Thoracic aorta (tissue), 2 donors: ENCODE measurements around the gene MYLK. TPM values are rescaled to one million over a fixed set of nuclear protein-coding genes. Genes with fewer than 3 reads are reported as not detected.

ENCODE experiments used
- ATAC-seq: fragments of 150-250 bp; one replicate; pipeline ENCODE4 v1.8.0; 2017; ENCODE audit warnings: low read depth; ENCODE audit not compliant: insufficient number of reproducible peaks, low FRiP score
- DNase-seq: peaks from one replicate; pipeline ENCODE4 v3.0.0-alpha.2; 2020; ENCODE audit warnings: low spot score
- H3K27ac ChIP-seq, 2 donors: fragments of 200-600 bp; sonication (generic); 1 replicate in 1 of 2; 2 replicates in 1 of 2; pipeline ENCODE4 v1.5.1; 2016; ENCODE audit warnings: mild to moderate bottlenecking in 2 of 2, moderate library complexity in 2 of 2
- H3K27me3 ChIP-seq: fragments of 200-600 bp; sonication (generic); replicated peaks from 2 replicates; pipeline ENCODE4 v1.6.0; 2016; ENCODE audit warnings: mild to moderate bottlenecking; ENCODE audit not compliant: insufficient read depth
- H3K36me3 ChIP-seq: fragments of 200-600 bp; sonication (generic); one replicate; pipeline ENCODE4 v1.5.1; 2016
- H3K4me1 ChIP-seq, 2 donors: fragments of 200-600 bp; sonication (generic); 1 replicate in 1 of 2; 2 replicates in 1 of 2; pipeline versions ENCODE4 v1.5.1 to v1.6.0; 2016; ENCODE audit warnings: low read depth in 2 of 2, mild to moderate bottlenecking in 1 of 2; ENCODE audit not compliant: control insufficient read depth in 1 of 2
- H3K4me3 ChIP-seq: fragments of 200-600 bp; sonication (generic); 2 replicates; pipeline ENCODE4 v1.5.1; 2016; ENCODE audit warnings: mild to moderate bottlenecking
- H3K9me3 ChIP-seq: fragments of 200-600 bp; sonication (generic); 2 replicates; pipeline ENCODE4 v1.5.1; 2016
- total RNA-seq, 2 donors: library from RNA; depleted of rRNA; stranded (reverse); fragments of >200 nt; gene quantifications; one replicate each; pipeline versions ENCODE4 v1.1.0 to v1.2.3, GENCODE V29; 2016
- TF ChIP-seq, protein P1 (sequence below): fragments of 200-600 bp; sonication (generic); IDR thresholded peaks from one replicate; pipeline ENCODE4 v1.5.1; 2019; ENCODE audit warnings: antibody characterized with exemption

MYLK gene
- total RNA-seq, 2 donors from 2014 or later, result 483 to 563 TPM

DNA sequence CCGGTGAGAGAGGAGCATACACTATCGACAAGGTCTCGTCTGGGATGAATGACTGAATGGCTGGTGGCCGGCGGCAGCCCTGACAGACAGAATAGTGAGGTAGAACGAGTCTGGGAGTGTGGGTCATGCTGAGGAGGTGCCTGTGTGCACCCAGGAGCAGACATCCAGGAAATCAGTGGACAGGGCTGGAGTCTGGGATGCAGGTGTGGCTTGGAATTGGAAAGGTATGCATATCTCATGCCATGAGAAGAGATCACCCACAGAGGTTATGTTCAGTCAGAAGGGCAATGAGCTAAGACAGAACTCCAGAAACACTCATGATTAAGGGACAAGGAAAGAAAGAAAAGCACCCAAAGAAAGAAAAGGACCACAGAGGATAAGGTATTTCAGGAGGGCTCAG lies 320.1 kb downstream of the MYLK start:
- Histone ChIP-seq H3K9me3 (no peaks in the 10 kb centered on the region), H3K36me3 (no peaks in the 10 kb centered on the region), H3K4me1 (no peaks in the 10 kb centered on the region), H3K27ac (no peak overlapping the region), H3K27me3 (no peaks in the 10 kb centered on the region), H3K4me3 (no peak overlapping the region)
- no peak for ATAC-seq
- TF ChIP-seq, protein P1, sequence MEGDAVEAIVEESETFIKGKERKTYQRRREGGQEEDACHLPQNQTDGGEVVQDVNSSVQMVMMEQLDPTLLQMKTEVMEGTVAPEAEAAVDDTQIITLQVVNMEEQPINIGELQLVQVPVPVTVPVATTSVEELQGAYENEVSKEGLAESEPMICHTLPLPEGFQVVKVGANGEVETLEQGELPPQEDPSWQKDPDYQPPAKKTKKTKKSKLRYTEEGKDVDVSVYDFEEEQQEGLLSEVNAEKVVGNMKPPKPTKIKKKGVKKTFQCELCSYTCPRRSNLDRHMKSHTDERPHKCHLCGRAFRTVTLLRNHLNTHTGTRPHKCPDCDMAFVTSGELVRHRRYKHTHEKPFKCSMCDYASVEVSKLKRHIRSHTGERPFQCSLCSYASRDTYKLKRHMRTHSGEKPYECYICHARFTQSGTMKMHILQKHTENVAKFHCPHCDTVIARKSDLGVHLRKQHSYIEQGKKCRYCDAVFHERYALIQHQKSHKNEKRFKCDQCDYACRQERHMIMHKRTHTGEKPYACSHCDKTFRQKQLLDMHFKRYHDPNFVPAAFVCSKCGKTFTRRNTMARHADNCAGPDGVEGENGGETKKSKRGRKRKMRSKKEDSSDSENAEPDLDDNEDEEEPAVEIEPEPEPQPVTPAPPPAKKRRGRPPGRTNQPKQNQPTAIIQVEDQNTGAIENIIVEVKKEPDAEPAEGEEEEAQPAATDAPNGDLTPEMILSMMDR, result no peak
- no peak for DNase-seq

DNA sequence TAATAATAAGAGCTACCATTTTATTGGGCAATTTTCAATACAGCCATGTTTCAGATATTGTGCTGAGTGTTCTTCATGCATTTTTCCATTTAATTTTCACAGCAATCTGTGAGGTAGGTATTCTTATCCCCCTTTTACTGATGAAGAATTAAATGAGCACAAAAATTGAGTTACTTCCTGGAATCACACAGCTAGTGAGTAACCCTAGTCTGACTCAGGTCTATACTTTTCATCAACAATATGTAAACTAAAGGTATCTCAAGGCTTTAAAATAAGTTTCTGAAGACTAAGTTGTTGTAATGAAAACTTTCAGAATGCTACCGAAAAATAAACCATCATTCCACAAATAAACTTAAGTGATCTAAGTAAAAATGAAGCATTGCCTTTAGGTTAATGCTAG lies 321.6 kb downstream of the MYLK start:
- TF ChIP-seq, protein P1, result no peak
- H3K27ac ChIP-seq, result no peak overlapping the region
- H3K27me3 ChIP-seq, result no peaks in the 10 kb centered on the region
- ATAC-seq, result no peak
- H3K36me3 ChIP-seq, result no peaks in the 10 kb centered on the region
- H3K4me1 ChIP-seq, result no peaks in the 10 kb centered on the region
- H3K9me3 ChIP-seq, result no peaks in the 10 kb centered on the region
- DNase-seq, result no peak
- H3K4me3 ChIP-seq, result no peak overlapping the region

DNA sequence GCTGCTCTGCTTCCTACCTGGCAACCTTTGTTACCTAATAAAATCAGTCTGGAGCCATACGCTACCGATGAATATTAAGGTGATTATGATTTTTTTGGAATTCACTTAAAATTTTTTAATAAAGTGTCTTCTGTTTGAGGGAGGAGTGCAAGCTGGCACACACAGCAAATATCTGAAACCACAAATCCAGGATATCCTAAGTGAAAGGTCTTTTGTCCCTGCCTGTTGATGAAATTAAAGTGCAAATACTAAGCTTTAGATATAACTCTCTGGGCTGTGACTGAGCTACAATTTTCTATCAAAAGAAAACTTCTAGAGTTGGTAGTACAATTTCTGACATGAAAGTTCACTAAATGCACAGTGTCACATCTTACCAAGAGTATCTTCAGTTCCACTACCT lies 322.9 kb downstream of the MYLK start:
- Histone ChIP-seq H3K27me3 (no peaks in the 10 kb centered on the region), H3K9me3 (no peaks in the 10 kb centered on the region), H3K4me1 (no peaks in the 10 kb centered on the region), H3K4me3 (no peak overlapping the region), H3K36me3 (no peaks in the 10 kb centered on the region), H3K27ac (no peak overlapping the region)
- ATAC-seq (no peak), DNase-seq (no peak)
- TF ChIP-seq, protein P1, result no peak

Other genes with a start within 250 kb of the MYLK start
- 10 to 100 TPM; 38.8 to 67.8 TPM for gene CCDC14, start 76.9 kb upstream of the MYLK start, total RNA-seq
- gene ROPN1, start 107.8 kb upstream of the MYLK start, total RNA-seq, result not detected
- gene KALRN, start 149.0 kb upstream of the MYLK start, total RNA-seq, result 100 to 1,000 TPM; 418 to 748 TPM